Activated naive CD4-positive, alpha-beta T cell treated with anti-CD3 and anti-CD28 coated beads, Interleukin-2, amount 50 U/mL, for 16 hours (primary cell): ENCODE measurements around the gene APOBEC3A.
"Not testable (repeated sequence)": the region's sequence is repeated elsewhere in the genome, so short reads cannot be mapped to it uniquely, and the experiment has no call there.

Experiments
- DNase-seq: peaks from one replicate; pipeline ENCODE4 v3.0.0-alpha.2; 2020

APOBEC3A gene

DNA sequence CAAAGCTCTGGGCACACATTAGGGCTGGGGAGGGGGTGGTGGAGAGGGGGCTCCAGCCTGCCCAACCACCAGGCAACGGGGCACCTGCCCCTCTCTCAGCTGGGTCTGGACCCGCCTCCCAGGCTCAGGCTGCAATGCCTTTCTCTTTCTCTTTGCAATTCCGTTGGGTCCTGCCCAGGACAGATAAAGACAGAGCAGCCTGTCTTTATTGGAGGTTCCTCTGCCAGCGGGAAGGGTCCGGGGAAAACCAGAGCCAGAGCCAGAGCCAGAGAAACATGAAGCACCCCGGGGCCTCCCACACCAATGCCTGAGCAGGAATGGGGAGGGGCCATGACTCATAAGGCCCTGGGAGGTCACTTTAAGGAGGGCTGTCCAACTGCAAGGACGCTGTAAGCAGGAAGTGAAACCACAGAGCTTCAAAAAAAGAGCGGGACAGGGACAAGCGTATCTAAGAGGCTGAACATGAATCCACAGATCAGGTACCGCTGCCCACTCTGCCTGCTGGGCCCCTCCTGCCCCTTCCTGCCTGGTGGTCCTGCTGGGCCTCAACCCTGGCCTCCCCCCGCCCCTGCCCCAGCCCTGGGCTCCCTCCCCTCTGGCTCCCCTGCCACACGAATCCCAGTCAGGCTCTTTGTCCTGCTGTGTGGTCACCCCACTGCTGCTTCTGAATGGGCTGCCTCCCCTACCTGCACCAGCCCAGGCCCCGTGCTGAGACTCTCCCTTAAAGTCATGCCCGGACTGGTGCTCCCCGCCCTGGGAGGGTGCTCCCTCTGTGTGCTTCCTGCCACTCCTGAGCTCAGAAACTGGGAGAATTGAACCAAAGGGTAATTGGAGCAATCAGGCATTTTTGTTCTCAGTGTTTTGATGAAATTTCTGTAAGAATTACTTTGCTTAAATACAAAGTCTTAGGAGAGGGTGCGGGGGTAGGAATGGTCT lies 24.9 kb downstream of the APOBEC3A start, which contains the start of gene APOBEC3B:
Gene APOBEC3B (plus strand): TSS at position 356 of the 936 bp plus-strand sequence. CDS start 107 bp downstream, at position 463.
- DNase-seq: peak; percentile 22

DNA sequence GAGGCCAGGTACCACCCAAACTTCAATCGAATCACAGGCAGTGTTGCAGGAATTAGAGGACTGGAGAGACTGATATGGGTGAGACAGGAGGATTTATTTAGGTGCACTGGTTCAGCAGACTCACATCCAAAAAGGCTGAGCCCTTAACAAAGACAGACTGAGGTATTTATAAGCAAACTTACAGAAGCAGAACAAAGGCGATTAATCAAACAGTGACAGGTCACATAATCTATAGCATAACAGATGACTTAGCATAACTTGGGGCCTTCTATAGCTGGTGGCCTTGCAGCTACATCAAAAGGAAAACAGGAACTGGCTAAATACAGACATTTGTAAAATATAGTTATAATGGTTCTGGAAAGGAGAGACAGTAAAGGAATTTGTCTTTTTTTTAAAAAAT lies 26.8 kb downstream of the APOBEC3A start:
- DNase-seq: no peak

DNA sequence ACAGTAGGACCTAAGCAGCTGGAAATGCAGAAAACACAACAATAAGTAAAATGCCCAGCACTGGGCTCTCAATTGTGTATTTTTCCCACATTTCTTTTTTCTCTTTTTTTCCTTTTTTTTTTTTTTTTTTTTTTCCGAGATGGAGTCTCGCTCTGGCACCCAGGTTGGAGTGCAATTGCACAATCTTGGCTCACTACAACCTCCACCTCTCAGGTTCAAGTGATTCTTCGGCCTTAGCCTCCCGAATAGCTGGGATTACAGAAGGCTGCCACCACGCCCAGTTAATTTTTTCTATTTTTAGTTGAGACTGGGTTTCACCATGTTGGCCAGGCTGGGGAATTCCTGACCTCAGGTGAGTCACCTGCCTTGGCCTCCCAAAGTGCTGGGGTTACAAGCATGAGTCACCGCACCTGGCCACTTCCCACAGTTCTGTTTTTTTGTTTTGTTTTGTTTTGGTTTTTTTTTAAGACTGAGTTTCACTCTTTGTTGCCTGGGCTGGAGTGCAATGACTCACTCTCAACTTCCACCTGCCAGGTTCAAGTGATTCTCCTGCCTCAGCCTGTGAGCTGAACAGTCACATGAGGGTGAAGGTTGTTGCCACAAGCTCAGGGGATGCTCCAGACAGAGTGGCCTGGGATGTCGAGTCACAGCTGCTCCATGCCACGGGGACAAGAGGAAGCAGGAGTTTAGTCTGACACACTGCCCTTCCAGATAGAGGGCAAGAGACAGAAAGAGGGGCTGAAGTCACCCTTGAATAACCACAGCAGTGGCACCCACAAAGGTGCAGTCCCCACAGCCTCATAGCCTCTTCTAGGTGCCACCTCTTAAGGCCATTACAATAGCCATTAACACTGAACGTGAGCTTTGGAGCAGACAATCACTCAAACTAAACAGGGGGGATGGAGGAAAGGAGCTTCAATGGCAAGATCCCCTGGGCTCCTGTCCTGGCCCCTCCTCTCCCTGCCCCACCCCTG lies 27.7 kb downstream of the APOBEC3A start:
- DNase-seq: peak; percentile 79

DNA sequence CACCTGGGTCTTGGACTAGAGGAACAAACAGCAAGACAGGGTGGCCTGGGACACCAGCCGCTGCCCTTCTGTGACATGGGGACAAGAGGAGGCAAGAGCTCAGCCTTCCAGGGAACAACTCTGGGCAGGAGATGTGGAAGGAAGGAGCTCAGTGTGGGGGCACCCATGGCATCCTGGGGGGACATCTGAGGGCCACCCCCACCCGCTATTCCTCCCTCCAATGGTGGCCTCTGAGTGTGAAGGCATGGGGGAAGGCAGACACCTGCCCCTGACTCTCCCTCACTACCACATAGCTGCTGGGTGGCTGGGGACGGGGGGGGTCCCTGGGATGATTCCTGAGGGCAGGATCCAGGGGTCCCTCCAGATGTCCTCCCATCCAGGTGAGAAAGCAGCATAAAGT lies 29.2 kb downstream of the APOBEC3A start:
- no peak for DNase-seq

DNA sequence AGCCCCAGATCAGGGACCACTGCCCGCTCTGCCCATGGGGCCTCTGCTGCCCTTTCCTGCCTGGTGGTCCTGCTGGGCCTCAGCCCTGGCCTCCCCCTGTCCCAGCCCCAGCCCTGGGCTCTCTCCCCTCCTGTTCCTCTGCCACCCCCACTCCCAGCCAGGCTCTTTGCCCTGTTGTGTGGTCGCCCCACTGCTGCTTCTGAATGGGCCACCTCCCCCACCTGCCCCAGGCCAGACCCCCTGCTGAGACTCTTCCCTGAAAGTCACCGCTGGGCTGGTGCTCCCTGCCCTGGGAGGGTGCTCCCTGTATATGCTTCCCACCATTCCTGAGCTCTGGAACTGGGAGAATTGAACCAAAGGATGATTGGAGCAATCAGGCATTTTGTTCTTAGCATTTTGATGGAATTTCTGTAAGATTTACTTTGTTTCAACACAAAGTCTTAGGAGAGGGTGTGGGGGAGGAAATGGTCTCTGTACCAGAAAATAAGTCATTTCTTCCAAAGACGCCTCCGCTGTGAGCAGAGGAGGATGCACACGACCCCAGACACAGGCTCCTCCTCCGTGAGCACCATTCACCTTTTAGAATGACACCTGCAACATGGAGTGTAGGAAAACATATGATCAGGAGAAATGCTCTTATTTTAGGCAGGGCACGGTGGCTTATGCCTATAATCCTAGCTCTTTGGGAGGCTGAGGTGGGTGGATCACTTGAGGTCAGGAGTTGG lies 29.9 kb downstream of the APOBEC3A start:
- no peak for DNase-seq

DNA sequence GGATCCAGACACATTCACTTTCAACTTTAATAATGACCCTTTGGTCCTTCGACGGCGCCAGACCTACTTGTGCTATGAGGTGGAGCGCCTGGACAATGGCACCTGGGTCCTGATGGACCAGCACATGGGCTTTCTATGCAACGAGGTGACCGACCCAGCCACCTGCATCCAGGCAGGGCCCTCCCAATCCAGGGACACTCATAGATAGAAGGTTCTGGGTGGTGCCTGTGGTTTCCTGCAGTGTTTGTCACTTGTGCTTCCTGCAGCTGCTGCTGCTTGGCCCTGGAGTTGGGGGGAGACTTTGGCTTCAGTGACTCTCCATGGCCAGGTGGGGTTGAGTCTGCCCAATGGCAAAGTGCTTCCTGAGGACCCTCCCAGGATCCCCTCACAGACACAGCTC lies 32.1 kb downstream of the APOBEC3A start:
- DNase-seq: no peak

DNA sequence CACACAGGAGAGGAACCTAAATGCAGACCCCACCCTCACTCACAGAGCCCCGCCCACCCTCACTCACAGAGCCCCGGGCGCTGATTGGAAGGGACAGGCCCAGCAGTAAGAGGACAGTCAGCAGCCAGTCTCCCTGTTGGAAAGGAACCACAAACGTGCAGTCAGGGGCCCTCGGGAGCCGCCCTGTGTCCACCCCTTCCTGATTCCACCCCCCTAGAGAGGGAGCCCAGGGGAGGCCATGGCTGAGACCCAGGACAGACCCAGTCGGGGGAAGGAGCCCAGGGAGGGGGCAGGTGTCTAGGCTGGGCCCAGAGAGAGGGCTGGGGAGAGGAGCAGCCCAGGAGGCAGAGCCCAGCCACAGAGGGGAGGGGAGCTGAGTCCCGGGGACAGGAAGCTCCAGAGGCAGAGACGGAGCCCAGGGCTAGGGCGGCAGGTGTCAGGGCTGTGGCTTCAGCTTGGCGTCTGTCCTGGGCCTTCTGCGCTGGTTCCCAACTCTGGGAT lies 35.5 kb downstream of the APOBEC3A start:
- DNase-seq: not testable (repeated sequence)

DNA sequence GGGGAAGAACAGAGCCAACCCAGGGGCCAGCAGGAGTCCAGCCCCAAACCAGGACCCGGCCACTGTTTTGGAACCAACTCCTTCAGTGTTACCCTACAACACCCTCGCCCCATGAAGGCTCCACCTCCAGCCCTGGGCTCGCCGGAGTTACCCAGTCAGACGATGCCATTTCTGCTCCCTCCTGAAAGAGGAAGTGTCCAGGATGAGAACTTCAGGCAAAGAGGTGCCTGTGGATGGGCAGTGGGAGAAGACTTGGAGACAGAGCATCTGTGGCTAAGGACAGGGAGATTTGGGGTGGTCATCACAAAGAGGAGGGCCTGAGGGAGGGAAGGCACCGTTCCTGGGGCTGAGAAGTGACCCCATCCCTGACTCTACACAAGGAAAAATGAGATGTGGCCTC lies 38.7 kb downstream of the APOBEC3A start:
- no peak for DNase-seq

DNA sequence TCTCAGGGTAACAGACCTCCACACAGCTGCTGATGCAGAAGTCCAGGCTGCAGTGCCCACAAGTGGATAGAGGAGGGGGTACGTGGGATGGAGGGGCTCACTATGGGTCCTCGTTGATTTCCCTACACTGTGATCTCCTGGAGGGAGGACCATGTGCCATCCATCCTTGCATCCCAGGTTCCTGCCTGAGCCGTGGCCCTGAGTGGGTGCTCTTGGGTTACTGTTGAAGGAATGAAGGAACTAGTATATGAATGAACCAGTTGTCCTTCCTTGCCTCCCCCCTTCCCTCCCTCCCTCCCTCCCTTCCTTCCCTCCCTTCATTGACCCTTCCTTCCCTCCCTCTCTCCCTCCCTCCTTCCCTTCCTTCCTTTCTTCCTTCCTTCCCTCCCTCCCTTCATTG lies 40.1 kb downstream of the APOBEC3A start:
- no peak for DNase-seq

DNA sequence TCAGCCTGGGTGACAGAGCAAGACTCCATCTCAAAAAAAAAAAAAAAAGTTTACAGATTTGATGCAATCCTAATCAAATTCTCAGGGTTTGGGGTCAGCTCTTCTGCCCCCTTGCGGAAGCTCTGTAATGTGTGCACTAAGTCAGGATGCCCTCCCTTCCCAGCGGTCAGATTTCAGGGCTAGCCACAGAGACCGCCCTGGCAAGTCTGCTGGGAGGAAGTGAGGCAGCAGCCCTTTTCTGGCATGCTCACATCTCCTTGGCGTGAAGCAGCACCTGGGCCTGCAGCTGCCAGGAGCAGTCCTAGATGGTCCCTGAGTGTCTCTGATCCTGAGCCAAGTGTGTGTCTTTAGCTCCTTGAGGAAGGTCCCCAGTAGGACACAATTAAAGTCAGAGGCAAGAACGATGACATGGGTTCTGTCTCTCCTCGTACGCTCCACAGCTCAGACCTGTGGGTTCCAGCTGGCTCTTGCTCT lies 45.8 kb downstream of the APOBEC3A start:
- peak; percentile 69 for DNase-seq

DNA sequence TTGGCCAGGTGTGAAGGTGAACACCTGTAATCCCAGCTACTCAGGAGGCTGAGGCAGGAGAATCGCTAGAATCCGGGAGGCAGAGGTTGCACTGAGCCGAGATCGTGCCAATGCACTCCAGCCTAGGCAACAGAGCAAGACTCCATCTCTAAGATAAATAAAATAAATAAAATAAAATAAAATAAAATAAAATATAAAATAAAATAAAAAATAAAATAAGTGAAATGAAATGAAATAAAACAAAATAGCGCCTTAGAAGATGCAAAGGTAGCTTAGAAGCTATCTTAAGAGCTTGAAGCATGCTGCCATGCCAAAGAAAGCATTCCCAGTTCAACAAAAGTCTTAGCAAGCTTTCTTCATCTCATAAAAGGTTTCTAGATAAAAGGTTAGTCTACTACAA lies 49.8 kb downstream of the APOBEC3A start:
- no peak for DNase-seq

DNA sequence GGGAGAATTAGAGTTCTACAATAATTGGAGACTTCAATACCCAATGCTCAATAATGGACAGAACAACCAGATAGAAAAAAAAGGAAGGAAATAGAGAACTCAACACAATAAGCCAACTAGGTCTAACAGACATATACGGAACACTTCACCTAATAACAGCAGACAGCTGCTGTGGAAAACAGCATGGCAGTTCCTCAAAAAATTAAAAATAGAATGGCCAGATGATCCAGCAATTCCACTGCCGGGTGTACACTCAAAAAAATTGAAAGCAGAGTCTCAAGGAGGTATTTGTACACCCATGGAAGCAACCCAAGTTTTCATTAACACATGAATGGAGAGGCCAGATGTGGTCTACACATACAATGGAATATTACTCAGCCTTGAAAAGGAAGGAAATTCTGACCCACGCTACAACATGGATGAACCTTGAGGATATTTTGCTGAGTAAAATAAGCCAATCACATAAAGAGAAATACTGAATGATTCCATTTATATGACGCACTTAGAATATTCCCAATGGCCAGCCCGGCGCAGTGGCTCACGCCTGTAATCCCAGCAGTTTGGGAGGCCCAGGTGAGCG lies 51.0 kb downstream of the APOBEC3A start:
- not testable (repeated sequence) for DNase-seq

DNA sequence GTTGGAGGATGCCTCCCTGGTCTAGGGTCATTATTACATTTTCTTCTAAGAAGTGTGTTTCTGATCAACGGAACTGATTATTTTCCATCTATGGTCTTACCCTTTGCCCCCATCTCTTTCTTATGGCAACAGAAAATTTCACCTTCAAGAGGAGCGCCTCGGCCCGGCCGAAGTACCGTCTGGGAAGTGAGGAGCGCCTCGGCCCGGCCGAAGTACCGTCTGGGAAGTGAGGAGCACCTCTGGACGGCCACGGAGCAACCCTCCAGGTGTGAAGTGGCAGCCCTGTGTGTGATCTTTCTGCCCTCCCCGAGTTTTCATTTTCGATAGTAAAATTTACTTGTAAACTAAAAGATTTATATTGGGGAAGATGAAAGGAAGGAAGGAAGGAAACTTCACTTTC lies 53.5 kb downstream of the APOBEC3A start:
- no peak for DNase-seq
